Fibroblast of skin of right biceps (primary cell): ENCODE measurements around the gene TSPAN18.

Experiments used
- DNase-seq: peaks from one replicate; pipeline ENCODE4 v3.0.0-alpha.2; 2013

TSPAN18 gene

GRCh38 chr11:44931466-44931865 lies 204.7 kb downstream of the TSPAN18 start:
- DNase-seq = no peak

GRCh38 chr11:44934110-44934509 lies 207.3 kb downstream of the TSPAN18 start:
- DNase-seq = no peak

DNA sequence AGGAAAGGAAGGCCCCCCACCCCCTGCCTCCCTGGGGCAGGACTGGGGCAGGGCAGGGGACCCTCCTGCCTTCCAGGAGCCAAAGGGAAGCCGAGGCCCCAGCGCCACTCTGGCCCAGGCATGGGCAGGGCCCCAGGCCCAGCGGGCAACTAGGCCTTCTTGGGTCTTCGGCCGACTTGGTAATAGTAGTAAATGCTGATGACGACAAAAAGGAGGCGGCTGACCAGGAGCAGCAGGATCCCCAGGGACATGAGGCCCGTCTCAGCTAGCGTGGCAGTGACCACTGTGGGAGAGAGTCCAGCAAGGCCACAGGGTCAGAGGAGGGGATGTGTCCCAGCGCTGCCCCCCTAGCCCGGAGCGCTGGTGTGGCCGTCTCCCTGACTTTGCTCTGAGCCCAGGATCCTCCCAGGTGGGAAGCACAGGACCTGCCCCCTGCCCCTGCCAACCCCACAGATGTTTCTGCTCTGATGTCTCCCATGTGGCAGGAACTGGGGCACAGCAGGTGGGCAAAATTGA lies 208.0 kb downstream of the TSPAN18 start:
- DNase-seq = no peak

DNA sequence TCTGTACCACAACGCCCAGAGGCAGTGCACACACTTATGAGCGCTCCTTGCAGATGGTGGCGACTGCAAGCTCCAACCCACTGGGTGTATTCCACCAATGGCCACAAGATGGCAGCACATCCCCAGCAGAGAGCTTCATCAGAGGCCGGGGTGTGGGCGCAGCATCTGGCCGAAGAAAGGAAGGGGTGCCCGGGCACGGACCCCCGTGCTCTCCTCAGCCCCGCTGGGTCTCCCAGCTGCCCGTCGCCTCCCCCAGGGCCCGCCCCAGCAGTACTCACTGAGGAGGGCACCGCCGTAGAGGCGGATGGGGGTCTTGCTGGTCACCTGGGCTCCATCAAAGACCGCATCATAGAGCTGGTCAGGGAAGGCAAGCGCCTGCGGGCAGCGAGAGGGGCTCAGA lies 209.8 kb downstream of the TSPAN18 start:
- peak; percentile 72 for DNase-seq

GRCh38 chr11:44936951-44937543 lies 210.3 kb downstream of the TSPAN18 start:
- DNase-seq = no peak

GRCh38 chr11:44938066-44938691 lies 211.4 kb downstream of the TSPAN18 start:
- no peak for DNase-seq

DNA sequence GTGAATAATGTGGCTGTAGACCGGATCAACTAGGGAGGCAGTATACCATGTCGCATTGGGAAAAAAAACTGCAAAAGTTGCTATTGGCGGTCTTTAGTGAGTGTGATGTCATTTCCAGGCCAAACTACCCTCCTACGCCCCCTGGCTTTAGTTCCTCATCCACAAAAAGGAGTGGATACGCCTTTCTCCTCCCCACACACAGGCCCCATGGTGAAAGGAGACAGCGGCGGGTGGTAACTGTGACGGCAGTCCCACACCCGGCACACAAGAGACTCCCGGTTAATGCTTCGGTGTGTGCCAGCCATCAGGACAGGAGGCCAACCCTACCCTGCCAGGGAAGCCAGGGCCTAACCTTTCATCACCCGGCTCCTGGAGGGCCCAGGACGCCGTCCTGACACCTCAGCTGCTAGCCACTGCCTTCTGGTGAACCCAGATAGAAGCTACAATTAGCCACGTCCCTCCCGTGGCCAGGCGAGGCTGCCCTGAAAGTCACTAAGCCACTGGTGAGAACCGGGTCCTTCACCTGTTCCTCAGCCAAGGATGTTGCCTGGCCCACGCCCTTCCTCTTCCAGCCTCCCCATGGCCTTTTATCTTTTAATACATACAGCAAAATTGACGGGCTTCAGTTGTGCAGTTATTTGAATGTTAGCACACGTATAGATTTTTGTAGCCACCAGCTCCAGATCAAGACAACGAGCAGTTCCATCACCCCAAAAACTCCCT lies 213.1 kb downstream of the TSPAN18 start:
- peak; percentile 30 for DNase-seq

DNA sequence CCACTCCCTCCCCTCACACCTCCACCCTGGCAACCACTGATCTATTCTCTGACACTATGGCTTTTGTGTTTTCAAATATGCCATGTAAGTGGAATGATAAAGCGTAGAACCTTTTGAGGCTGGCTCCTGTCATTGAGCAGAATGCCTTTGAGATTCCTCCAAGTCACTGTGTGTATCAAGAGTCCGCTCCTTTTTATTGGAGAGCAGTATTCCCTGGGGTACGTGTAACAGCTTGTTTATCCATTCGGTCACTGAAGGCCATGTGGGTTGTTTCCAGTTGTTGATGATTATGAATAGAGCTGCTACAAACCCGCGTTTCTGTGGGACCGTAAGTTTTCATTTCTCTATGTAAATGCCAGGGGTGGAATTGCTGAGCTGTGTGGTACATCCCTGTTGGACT lies 213.6 kb downstream of the TSPAN18 start:
- no peak for DNase-seq

DNA sequence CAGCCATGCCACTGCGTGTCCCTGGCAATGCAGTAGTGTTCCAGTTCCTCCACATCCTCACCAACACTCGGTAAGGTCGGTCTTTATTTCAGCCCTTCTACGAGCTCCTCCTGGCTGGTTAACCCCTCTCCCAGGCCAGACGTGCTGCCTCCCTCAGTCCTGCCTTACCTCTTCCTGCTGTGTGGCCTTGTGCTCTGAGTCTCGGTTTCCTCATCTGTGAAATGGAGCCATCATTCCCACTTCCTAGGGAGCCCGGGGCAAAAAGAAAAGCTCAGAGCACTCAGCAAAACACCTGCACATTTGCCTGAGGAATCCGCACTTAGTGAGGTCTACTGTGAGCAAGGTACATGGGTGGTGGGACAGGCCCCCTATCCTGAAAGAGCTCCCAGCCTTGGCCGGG lies 214.1 kb downstream of the TSPAN18 start:
- no peak for DNase-seq

- no peak for DNase-seq
Observed at GRCh38 chr11:44941259-44942021, 214.7 kb downstream of the TSPAN18 start.

- no peak for DNase-seq
Observed at GRCh38 chr11:44942029-44942955, 215.5 kb downstream of the TSPAN18 start.

GRCh38 chr11:44943118-44943517 lies 216.4 kb downstream of the TSPAN18 start:
- DNase-seq = no peak

DNA sequence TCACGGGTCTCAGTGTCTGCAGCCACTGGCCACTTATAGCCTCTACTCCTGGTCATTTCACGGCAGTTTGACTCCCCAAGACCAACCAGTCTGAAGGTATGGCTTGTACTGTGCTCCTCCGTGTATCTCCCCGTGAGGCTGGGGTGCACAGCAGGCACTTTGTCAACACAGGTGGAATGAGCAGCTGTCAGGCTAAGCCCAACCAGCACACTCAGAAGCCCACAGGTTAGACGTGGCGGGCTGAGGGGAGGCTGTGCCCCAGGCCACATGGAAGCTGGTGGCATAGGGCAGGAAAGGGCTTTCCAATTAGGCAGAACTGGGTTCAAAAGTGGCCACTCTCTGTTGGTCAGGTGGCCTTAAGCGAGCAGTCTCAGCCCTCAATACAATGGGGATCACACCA lies 216.9 kb downstream of the TSPAN18 start:
- no peak for DNase-seq

DNA sequence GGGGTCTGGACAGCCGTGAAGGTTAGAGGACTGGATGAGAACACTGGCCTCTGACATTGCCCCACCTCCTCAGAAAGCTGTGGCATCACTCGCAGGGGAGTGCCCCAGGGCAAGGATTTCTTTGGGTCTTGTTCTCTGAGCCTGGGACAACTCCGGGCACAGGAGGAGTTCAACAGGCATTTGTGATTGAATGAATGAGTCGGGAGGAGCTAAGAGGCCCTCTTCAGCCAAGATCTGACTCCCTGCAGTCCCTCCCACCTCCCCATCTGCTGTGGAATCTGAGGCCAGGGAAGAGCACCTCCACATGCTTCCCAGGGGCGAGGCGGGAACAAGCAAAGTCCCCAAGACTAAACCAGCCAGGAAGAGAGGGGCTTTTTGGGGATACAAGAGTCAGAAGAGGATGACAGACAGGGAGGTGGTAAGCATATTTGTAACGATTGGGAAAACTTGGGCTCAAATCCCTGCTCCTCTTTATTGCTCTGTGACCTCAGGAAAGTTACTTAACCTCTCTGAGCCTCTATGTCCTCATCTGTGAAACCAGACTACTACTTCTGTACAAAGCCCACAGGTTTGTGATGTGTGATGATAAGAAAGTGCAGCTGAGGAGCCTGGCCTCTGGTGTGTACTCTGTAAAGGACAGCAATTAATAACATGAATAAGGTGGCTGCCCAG lies 217.6 kb downstream of the TSPAN18 start:
- DNase-seq = no peak

DNA sequence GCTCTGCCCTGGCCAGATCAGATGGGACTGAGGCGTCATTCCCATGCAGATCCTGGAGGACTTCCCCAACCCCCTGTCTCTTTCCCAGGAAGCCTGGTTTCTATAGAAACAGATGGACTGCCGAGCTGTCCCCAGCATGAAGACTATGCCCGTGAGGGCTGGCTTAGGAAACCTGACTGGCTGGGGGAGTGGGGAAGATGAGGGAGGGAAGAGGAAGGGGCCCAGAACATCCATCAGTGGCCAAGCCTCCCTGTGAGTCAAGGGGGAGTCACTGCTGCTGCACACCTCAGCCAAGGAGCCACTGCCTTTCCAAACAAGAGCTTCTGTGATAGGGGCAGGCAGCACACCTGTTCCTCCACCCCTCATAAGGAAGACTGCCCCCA lies 218.1 kb downstream of the TSPAN18 start:
- no peak for DNase-seq

GRCh38 chr11:44945666-44946065 lies 218.9 kb downstream of the TSPAN18 start:
- DNase-seq = no peak

DNA sequence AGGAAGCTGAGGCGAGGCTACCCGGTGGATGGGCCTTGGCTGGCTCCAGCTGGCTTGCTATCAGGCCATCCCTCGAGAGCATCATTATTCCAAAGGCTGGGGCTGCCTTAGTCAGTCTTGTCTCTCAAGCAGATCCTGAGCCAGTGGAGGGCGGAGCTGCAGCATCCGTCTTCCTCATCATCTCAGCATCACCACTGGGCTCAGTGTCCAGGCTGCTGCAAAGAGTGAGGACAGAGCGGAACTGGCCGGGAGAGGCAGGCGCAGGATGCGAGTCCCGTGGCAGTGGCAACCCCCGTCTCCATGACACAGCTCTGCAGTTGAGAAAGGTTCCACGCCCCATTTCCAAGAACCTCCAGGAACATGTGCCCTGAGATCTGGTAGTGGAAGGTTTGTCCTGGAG lies 219.5 kb downstream of the TSPAN18 start:
- DNase-seq = peak; percentile 42

GRCh38 chr11:44947114-44947513 lies 220.4 kb downstream of the TSPAN18 start:
- DNase-seq = no peak

GRCh38 chr11:44948155-44948554 lies 221.4 kb downstream of the TSPAN18 start:
- no peak for DNase-seq

DNA sequence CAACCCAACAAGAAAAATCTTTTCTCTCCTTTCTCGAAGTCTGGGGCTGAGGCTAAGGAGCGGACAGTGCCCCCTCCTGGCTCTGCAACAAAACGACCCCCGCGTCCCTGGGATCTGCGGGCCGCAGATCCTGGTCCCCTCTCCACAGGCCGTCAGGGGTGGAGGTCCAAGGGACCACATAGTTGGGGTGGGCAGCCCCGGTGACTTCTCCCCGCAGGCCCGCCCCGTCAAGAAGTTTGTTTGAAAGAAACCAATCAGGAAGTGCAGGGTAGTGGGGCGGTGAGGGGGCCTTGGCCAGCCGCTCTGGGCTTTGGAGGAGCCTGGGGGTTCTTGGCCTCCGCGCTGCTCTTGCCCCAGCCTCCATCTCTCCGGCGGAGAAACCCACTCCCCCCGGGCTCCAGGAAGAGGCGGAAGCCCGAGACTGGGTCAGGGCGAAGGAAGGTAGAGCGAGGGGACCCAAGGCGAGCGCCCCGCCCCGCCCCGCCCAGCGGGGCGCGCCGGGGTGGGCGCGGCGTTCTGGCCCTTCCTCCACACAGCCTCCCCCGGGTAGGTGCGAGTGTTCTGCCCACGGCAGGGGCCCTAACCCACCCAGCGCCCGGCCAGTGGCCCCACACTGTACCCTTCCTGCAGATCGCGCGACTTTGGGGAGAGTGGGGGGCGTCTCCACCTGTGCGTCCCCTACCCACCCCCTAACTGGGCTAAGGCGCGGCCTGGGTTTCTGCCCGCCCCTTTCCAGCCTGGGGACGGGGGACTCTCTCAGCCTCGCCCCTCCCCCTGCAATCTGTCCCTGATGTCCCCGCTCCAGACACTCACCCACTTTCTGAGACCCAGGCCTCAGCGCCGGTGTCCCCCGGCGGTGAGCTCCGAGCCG lies 222.6 kb downstream of the TSPAN18 start:
- peak; percentile 29 for DNase-seq
